Trophoblast cell (in vitro differentiated cells and primary cell): ENCODE data around the gene MST1.
A peak's percentile ranks its signal among the peaks of the same experiment; 100 is the strongest.

ENCODE experiments used
- DNase-seq, 2 donors: peaks; one replicate each; pipeline ENCODE4 v3.0.0-alpha.2; 2016
- H2AFZ ChIP-seq: 2 replicates; pipeline ENCODE4 v1.6.1; 2013; ENCODE audit warnings: low read length, moderate library complexity, mild to moderate bottlenecking; ENCODE audit not compliant: insufficient read depth, poor library complexity
- H2AK5ac ChIP-seq: 2 replicates; pipeline ENCODE4 v1.6.1; 2013; ENCODE audit warnings: mild to moderate bottlenecking, low read length
- H2BK120ac ChIP-seq: 2 replicates; pipeline ENCODE4 v1.6.1; 2013; ENCODE audit warnings: low read length, mild to moderate bottlenecking, moderate library complexity; ENCODE audit not compliant: insufficient read depth, poor library complexity
- H2BK12ac ChIP-seq: 2 replicates; pipeline ENCODE4 v1.6.1; 2013; ENCODE audit warnings: mild to moderate bottlenecking, low read length, moderate library complexity
- H2BK5ac ChIP-seq: 2 replicates; pipeline ENCODE4 v1.6.1; 2013; ENCODE audit warnings: low read length, low read depth, moderate library complexity, mild to moderate bottlenecking; ENCODE audit not compliant: poor library complexity
- H3K14ac ChIP-seq: 2 replicates; pipeline ENCODE4 v1.6.1; 2013; ENCODE audit warnings: mild to moderate bottlenecking, low read length
- H3K18ac ChIP-seq: 2 replicates; pipeline ENCODE4 v1.6.1; 2013; ENCODE audit warnings: mild to moderate bottlenecking, low read length
- H3K23ac ChIP-seq: 2 replicates; pipeline ENCODE4 v1.6.1; 2013; ENCODE audit warnings: low read length
- H3K27ac ChIP-seq: 2 replicates; pipeline ENCODE4 v1.5.1; 2013; ENCODE audit warnings: low read depth, mild to moderate bottlenecking, inconsistent platforms, low read length, moderate library complexity
- H3K27me3 ChIP-seq: 2 replicates; pipeline ENCODE4 v1.6.1; 2013; ENCODE audit warnings: inconsistent platforms, mild to moderate bottlenecking, low read length, moderate library complexity; ENCODE audit not compliant: insufficient read depth
- H3K36me3 ChIP-seq, 2 experiments: 1 replicate in 1 of 2; 2 replicates in 1 of 2; pipeline ENCODE4 v1.6.1; 2013; ENCODE audit warnings: low read length in 2 of 2, mild to moderate bottlenecking in 2 of 2, moderate library complexity in 1 of 2; ENCODE audit not compliant: insufficient read depth in 2 of 2, control insufficient read depth in 1 of 2
- H3K4ac ChIP-seq: 2 replicates; pipeline ENCODE4 v1.6.1; 2013; ENCODE audit warnings: low read depth, mild to moderate bottlenecking, low read length, moderate library complexity
- H3K4me1 ChIP-seq, 2 experiments: 1 replicate in 1 of 2; 2 replicates in 1 of 2; pipeline ENCODE4 v1.6.1; 2013; ENCODE audit warnings: low read length in 2 of 2, mild to moderate bottlenecking in 2 of 2, moderate library complexity in 1 of 2; ENCODE audit not compliant: insufficient read depth in 2 of 2, control insufficient read depth in 1 of 2
- H3K4me2 ChIP-seq: 2 replicates; pipeline ENCODE4 v1.6.1; 2013; ENCODE audit warnings: inconsistent platforms, mild to moderate bottlenecking, low read length, moderate library complexity
- H3K4me3 ChIP-seq: 2 replicates; pipeline ENCODE4 v1.5.1; 2013; ENCODE audit warnings: mild to moderate bottlenecking, low read depth, low read length, inconsistent platforms
- H3K79me1 ChIP-seq: one replicate; pipeline ENCODE4 v1.6.1; 2013; ENCODE audit warnings: low read length
- H3K79me2 ChIP-seq: 2 replicates; pipeline ENCODE4 v1.6.1; 2013; ENCODE audit warnings: low read length, mild to moderate bottlenecking; ENCODE audit not compliant: control insufficient read depth, insufficient read depth, poor library complexity
- H3K9ac ChIP-seq: 2 replicates; pipeline ENCODE4 v1.6.1; 2013; ENCODE audit warnings: mild to moderate bottlenecking, low read length
- H3K9me3 ChIP-seq: 2 replicates; pipeline ENCODE4 v1.6.1; 2013; ENCODE audit warnings: low read depth, mild to moderate bottlenecking, control low read depth, inconsistent platforms, low read length; ENCODE audit not compliant: insufficient read depth
- H4K12ac ChIP-seq: 2 replicates; pipeline ENCODE4 v1.6.1; 2013; ENCODE audit warnings: low read depth, mild to moderate bottlenecking, low read length, moderate library complexity
- H4K8ac ChIP-seq: 2 replicates; pipeline ENCODE4 v1.6.1; 2013; ENCODE audit warnings: low read depth, mild to moderate bottlenecking, low read length, moderate library complexity
- H4K91ac ChIP-seq: one replicate; pipeline ENCODE4 v1.6.1; 2013; ENCODE audit warnings: low read depth, mild to moderate bottlenecking, low read length, moderate library complexity
- WGBS: extraction: QIAGEN DNeasy Blood & Tissue Kit; methylation state at CpG from one replicate; pipeline ENCODE4 v1.1.7; 2013; ENCODE audit warnings: missing lambda C conversion rate; ENCODE audit not compliant: insufficient read length, insufficient coverage; ENCODE audit errors: extremely low coverage; 5-methylcytosine and 5-hydroxymethylcytosine counted together

Gene MST1

DNA sequence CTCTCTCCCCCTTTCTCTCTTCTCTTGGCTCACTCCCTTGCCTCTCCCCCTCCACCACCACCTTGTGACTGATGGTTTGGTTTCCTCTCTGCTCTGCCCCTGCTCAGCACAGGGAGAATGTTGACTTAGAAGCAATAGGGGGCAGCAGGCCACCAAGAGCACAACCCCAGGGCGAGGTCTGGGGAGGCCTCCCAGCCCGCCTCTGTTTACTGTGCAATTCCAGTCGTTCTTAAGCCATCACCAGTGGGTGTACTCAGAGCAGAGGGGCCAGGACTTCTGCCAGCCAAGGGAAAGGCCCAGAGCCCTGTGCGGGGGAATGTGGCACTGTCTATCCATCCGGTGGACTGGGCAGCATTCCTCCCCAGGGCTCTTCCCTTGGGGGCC lies 20.9 kb downstream of the MST1 start:
- H3K36me3 ChIP-seq, result no peaks in the 10 kb centered on the region
- peaks cover 4% of the 10 kb centered on the region for H3K79me2 ChIP-seq
- no peak overlapping the region for H4K8ac ChIP-seq
- WGBS, result no CpG with 5 or more reads among the region's 5 CpGs
- H3K79me1 ChIP-seq, result peaks cover 8% of the 10 kb centered on the region
- no peak overlapping the region for H4K12ac ChIP-seq
- H3K18ac ChIP-seq, result no peak overlapping the region
- no peaks in the 10 kb centered on the region for H3K27me3 ChIP-seq
- no peak overlapping the region for H3K4me3 ChIP-seq
- H2BK120ac ChIP-seq, result no peak overlapping the region
- no peak overlapping the region for H3K4ac ChIP-seq
- H3K9ac ChIP-seq, result no peak overlapping the region
- H3K9me3 ChIP-seq, result no peaks in the 10 kb centered on the region
- H2BK5ac ChIP-seq, result no peak overlapping the region
- no peak overlapping the region for H4K91ac ChIP-seq
- H2AFZ ChIP-seq, result no peak overlapping the region
- no peak overlapping the region for H3K23ac ChIP-seq
- H3K27ac ChIP-seq, result peak overlapping the region; percentile 45
- no peak overlapping the region for H2BK12ac ChIP-seq
- no peak overlapping the region for H2AK5ac ChIP-seq
- H3K14ac ChIP-seq, result no peak overlapping the region
- no peak overlapping the region for H3K4me2 ChIP-seq
- H3K4me1 ChIP-seq, result peaks cover 16 to 17% of the 10 kb centered on the region in 2 experiments
- no peak for DNase-seq

DNA sequence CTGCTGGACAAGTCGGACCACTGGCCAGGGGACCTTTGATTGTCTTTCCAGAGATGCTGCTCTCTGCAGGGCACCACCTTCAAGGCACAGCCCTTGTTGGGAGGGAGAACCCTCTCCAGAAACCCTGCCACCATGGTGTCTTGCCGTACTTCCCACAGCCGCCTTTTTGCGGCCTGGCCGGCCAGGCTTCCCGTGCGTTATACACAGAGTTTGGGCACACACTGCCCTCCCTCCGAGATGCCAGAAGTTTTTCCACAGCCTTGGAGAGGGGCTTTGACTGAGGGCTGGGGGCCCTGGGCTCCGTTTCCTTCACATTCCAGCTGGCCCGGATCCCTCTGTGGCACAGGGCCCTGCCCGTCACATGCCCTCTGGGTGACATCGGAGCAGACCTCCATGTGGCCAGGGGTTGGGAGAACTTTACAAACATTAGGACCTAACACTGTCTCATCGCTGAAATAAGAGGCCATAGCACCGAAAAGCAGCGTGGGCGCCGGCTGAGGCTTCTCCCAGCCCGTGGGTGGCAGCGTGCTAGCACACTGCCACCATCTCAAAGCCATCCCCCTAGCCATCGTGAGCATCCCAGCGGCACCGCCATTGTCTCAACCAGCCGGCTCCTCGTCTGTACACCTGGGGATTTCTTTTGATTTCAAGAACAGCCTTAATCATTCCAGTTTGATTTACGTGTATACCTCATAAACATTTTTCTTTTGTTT lies 21.4 kb downstream of the MST1 start:
- no peak overlapping the region for H3K23ac ChIP-seq
- H3K27me3 ChIP-seq, result no peaks in the 10 kb centered on the region
- H3K14ac ChIP-seq, result no peak overlapping the region
- H4K8ac ChIP-seq, result no peak overlapping the region
- H2AFZ ChIP-seq, result no peak overlapping the region
- no CpG with 5 or more reads among the region's 25 CpGs for WGBS
- no peak overlapping the region for H2BK5ac ChIP-seq
- H3K4ac ChIP-seq, result no peak overlapping the region
- H2BK120ac ChIP-seq, result no peak overlapping the region
- H2AK5ac ChIP-seq, result no peak overlapping the region
- no peak overlapping the region for H3K18ac ChIP-seq
- peak overlapping the region; percentile 17 for H2BK12ac ChIP-seq
- peaks cover 12 to 13% of the 10 kb centered on the region in 2 experiments for H3K4me1 ChIP-seq
- peaks cover 3% of the 10 kb centered on the region for H3K79me1 ChIP-seq
- H3K4me2 ChIP-seq, result no peak overlapping the region
- no peaks in the 10 kb centered on the region for H3K9me3 ChIP-seq
- no peak overlapping the region for H4K91ac ChIP-seq
- no peak overlapping the region for H3K9ac ChIP-seq
- peak overlapping the region; percentile 10 for H3K4me3 ChIP-seq
- no peak overlapping the region for H3K27ac ChIP-seq
- H3K36me3 ChIP-seq, result no peaks in the 10 kb centered on the region
- no peak for DNase-seq
- no peak overlapping the region for H4K12ac ChIP-seq
- no peaks in the 10 kb centered on the region for H3K79me2 ChIP-seq

DNA sequence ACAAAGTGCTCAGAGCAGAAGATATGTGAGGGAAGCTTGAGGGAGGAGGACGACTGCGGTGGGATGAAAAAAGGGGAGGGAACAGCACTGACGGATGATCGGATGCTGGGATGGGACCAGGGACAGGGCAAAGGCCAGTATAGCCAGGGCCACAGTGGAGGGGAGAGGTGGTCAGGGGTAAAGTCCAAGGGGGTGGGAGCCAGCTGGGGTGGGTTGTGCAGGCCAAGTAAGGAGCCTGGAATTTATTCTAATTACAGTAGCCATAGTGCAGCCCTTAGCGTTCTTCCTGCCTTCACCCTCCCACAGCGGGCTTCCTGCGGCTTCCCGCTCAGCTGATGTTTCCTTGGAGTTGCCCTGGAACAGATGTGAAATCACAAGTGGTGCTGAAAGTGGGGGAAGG lies 22.7 kb downstream of the MST1 start:
- Histone ChIP-seq H3K4me3 (no peak overlapping the region), H3K14ac (no peak overlapping the region), H2AFZ (no peak overlapping the region), H3K4me1 (peaks cover 12 to 13% of the 10 kb centered on the region in 2 experiments), H3K36me3 (no peaks in the 10 kb centered on the region), H3K18ac (no peak overlapping the region), H3K9ac (no peak overlapping the region), H2BK5ac (no peak overlapping the region), H2AK5ac (no peak overlapping the region), H3K4me2 (no peak overlapping the region), H4K12ac (no peak overlapping the region), H3K9me3 (no peaks in the 10 kb centered on the region), H3K4ac (no peak overlapping the region), H3K23ac (no peak overlapping the region), H3K79me1 (peaks cover 3% of the 10 kb centered on the region), H3K79me2 (no peaks in the 10 kb centered on the region), H2BK120ac (no peak overlapping the region), H3K27ac (no peak overlapping the region), H3K27me3 (no peaks in the 10 kb centered on the region), H2BK12ac (no peak overlapping the region), H4K91ac (no peak overlapping the region), H4K8ac (no peak overlapping the region)
- no peak for DNase-seq
- WGBS, result no CpG with 5 or more reads among the region's 8 CpGs

DNA sequence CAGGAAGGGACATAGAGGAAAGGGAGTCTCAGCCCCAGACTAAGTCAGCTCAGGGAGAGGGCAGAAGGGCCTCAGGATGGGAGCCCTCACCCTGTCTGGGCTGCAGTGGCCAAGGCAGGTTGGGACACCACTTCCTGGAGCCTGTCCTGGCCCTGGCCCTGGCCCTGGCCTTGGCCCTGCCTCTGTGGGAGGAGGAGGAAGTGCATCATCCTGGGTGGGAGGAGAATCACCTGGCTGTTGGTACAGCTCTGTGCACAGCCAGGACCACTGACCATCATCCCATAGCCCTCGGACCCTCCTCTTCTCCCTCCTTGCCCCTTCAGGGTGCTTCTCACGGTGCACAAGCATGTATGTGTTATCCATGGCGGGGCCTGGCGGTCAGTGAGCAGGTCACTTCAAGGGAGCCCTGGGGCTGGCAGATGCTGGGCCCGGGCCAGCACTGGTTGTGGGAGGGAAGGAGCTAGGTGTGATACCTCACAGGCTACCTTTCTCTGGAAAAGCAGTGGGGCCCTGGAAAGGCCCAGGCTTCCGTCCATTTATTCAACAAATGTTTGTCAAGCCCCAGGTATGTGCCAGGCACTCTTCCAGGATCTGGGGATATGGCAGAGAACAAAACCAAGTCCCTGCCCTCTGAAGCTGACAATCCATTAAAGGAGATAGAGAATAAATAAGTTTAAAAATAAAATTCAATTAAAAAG lies 23.3 kb downstream of the MST1 start:
- H2AFZ ChIP-seq, result no peak overlapping the region
- H3K79me1 ChIP-seq, result peaks cover 3% of the 10 kb centered on the region
- no peaks in the 10 kb centered on the region for H3K79me2 ChIP-seq
- no peak overlapping the region for H3K9ac ChIP-seq
- no peak overlapping the region for H3K4ac ChIP-seq
- no peak for DNase-seq
- H2AK5ac ChIP-seq, result no peak overlapping the region
- H2BK5ac ChIP-seq, result no peak overlapping the region
- H3K18ac ChIP-seq, result no peak overlapping the region
- H3K23ac ChIP-seq, result no peak overlapping the region
- no peaks in the 10 kb centered on the region for H3K27me3 ChIP-seq
- H3K36me3 ChIP-seq, result no peaks in the 10 kb centered on the region
- H3K27ac ChIP-seq, result no peak overlapping the region
- no peak overlapping the region for H2BK120ac ChIP-seq
- no peak overlapping the region for H2BK12ac ChIP-seq
- H3K14ac ChIP-seq, result no peak overlapping the region
- H3K4me3 ChIP-seq, result no peak overlapping the region
- no peak overlapping the region for H4K12ac ChIP-seq
- peaks cover 12 to 13% of the 10 kb centered on the region in 2 experiments for H3K4me1 ChIP-seq
- H4K91ac ChIP-seq, result no peak overlapping the region
- WGBS, result no CpG with 5 or more reads among the region's 6 CpGs
- no peak overlapping the region for H3K4me2 ChIP-seq
- H4K8ac ChIP-seq, result no peak overlapping the region
- peaks cover 3% of the 10 kb centered on the region for H3K9me3 ChIP-seq
